Measurements from ENCODE around the gene TM9SF1. TPM values are rescaled to one million over a fixed set of nuclear protein-coding genes. Genes with fewer than 3 reads are reported as not detected.

The TM9SF1 gene
- total and polyA plus RNA-seq, 2 of the 13 experiments (the other 11 are each of a cell fraction or from before 2014, with no cell fraction given): 83.2 to 110 TPM

- TF ChIP-seq PRDM4 (CRISPR knock-in tag; IDR thresholded peaks at IDR 0.05; ENCODE audit: borderline replicate concordance) (no peak), ADNP (CRISPR knock-in tag; IDR thresholded peaks at IDR 0.05) (no peak), ZNF326 (CRISPR knock-in tag; IDR thresholded peaks at IDR 0.05; ENCODE audit: borderline replicate concordance) (no peak), ZNF367 (CRISPR knock-in tag; IDR thresholded peaks at IDR 0.05; ENCODE audit: borderline replicate concordance) (no peak), HNRNPUL1 (IDR thresholded peaks at IDR 0.05; ENCODE audit: low read depth, low read length) (no peak)
- TF ChIP-seq, protein P1, sequence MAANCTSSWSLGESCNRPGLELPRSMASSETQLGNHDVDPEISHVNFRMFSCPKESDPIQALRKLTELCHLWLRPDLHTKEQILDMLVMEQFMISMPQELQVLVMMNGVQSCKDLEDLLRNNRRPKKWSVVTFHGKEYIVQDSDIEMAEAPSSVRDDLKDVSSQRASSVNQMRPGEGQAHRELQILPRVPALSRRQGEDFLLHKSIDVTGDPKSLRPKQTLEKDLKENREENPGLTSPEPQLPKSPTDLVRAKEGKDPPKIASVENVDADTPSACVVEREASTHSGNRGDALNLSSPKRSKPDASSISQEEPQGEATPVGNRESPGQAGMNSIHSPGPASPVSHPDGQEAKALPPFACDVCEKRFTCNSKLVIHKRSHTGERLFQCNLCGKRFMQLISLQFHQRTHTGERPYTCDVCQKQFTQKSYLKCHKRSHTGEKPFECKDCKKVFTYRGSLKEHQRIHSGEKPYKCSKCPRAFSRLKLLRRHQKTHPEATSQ (CRISPR knock-in tag; IDR thresholded peaks at IDR 0.05; ENCODE audit: borderline replicate concordance): no peak
- TF ChIP-seq, protein P2, sequence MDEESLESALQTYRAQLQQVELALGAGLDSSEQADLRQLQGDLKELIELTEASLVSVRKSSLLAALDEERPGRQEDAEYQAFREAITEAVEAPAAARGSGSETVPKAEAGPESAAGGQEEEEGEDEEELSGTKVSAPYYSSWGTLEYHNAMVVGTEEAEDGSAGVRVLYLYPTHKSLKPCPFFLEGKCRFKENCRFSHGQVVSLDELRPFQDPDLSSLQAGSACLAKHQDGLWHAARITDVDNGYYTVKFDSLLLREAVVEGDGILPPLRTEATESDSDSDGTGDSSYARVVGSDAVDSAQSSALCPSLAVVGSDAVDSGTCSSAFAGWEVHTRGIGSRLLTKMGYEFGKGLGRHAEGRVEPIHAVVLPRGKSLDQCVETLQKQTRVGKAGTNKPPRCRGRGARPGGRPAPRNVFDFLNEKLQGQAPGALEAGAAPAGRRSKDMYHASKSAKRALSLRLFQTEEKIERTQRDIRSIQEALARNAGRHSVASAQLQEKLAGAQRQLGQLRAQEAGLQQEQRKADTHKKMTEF (CRISPR knock-in tag; IDR thresholded peaks at IDR 0.05): no peak
Measured at GRCh38 chr14:24204163-24205146, 9.2 kb upstream of the TM9SF1 start (continued).
